ENCODE results near the gene ADH4.
"Not testable (repeated sequence)": the region's sequence is repeated elsewhere in the genome, so short reads cannot be mapped to it uniquely, and the experiment has no call there.

ADH4 gene

DNA sequence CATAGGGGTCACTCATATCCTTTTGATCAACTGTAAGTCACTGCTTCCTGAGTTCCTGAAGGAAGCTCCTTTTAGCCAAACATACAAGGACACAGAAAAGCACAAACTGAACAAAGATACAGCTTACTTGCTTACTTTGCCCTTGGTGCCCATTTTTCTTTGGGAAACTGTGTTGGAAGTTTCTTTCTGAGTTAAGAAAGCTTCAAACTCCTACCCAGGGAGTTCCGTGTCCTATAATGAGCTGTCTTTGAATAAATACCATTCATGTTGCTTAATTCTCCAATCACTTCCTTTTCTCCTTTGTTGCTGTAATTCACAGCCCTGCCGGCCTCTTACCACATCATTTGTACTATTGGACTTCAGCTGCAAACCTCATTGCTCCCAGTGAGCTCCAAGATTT is at the start of gene ADH4:
Gene ADH4, minus strand, starts transcription at position 228 of the 400 bp plus-strand sequence. Its CDS starts 75 bp downstream, at position 153.
- in situ Hi-C loops (cut with HindIII; ENCODE audit: low sequenced_read_pairs), result no loop called here

DNA sequence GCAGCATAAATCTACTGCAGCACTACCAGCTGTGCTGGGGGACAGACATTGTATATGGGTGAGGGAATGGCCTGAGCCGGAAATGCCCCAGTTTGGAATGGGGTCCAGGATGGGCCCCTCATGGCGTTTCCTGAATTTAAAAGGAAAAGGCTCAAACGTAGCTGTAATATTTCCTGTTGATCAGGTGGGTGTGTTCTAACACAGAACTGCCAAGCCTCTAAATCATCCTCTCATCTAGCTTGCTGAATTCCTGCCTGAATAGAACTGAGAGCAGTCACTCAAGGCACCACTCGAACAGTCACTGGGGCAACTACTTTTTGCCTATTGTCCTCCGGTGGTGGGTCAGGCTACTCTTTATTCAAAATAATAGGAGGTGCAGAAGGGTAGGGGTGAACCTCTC is 46.2 kb upstream of the ADH4 start:
- in situ Hi-C loops (cut with HindIII; ENCODE audit: low sequenced_read_pairs), result no loop called here

DNA sequence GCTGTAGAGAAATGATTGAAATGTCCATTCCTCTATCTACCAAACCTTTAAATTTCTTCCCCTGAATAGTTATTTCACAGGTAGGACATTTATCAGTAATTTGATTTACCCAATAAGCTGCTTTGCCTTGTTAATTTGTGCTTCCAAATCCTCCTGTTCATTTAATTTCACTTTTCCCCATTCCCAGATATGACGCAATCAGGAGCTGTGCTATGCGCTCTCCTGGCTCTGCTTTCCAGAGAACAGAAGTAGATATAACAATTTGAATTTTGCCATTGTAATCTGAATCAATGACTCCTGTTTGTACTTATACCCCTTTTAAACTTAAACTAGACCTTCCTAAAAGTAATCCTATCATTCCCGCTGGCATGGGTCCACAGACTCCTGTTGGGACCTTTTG is 45.8 kb upstream of the ADH4 start:
- in situ Hi-C loops (cut with HindIII; ENCODE audit: low sequenced_read_pairs), result not testable (repeated sequence)

DNA sequence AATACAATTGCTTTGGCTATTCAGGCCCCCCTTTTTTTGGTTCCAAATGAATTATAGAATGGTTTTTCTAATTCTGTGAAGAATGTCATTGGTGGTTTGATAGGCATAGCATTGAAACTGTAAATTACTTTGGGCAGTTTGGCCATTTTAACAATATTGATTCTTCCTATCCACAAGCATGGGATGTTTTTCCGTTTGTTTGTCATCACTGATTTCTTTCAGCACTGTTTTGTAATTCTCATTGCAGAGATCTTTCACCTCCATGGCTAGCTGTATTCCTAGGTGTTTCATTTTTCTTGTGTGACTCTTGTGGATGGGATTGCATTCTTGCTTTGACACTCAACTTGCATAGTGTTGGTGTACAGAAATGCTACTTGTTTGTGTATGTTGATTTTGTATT is 41.9 kb upstream of the ADH4 start:
- in situ Hi-C loops (cut with HindIII; ENCODE audit: low sequenced_read_pairs), result no loop called here

DNA sequence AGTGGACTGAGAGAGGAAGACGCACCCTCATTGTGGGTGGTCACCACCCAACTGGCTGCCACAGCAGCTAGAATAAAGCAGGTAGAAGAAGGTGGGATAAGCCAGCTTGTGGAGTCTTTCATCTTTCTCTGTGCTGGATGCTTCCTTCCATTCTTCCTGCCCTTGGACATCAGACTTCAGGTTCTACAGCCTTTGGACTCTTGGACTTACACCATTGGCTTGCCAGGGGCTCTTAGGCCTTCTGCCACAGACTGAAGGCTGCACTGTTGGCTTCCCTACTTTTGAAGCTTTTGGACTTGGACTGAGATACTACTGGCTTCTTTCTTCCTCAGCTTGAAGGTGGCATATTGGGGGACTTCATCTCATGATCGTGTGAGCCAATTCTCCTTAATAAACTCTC is 41.5 kb upstream of the ADH4 start:
- in situ Hi-C loops (cut with HindIII; ENCODE audit: low sequenced_read_pairs), result no loop called here

DNA sequence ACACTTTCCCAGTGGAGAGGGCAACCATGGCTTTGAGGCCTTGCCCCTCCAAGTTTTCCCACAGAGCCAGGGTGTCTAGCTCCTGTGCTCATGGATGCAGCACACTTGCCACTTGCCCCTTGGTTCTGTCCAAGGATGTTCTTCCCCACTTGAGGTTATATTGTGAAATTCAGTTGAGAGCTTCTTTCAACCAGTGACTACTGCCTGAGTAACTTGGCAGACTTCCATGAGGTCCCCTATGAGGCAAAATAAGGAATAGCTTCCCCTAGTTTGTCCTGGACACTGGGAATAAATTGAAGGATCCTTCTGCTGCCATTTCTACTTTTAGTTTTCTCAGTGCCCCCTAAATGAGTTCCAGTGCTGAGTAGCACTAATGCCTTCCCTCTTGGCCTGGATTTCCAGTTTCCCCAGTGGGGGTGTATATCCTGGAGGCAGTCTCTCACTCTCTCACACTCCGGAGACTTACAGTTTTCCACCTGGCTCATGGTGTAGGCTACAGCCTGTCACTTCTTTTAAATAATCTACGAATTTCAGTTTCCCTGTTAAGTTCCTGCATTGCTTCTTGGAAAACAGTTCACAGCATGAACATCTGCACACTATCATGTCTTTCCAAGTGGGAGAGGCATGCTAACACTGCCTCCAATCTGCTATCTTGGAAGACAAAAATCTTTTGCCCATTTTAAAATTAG is 36.4 kb upstream of the ADH4 start:
- in situ Hi-C loops (cut with HindIII; ENCODE audit: low sequenced_read_pairs), result no loop called here

DNA sequence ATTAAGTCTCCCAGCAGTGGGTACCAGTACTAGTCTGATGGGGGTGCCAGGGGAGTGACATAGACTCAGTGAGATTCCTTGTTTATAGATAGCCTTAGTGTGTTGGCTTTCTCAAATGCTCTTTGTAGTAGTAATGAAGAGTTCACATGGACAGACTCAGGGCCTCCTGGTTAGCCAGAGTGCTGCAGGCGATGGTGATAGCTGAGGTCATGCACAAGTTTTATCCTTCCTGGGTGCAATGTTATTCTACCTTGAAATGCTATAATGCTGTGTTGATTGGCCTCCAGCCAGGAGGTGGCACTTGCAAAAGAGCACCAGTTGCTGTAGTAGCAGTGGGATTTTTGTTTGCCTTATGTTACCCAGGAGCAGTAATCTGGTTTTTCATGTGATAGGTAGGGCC is 35.5 kb upstream of the ADH4 start:
- in situ Hi-C loops (cut with HindIII; ENCODE audit: low sequenced_read_pairs), result no loop called here

DNA sequence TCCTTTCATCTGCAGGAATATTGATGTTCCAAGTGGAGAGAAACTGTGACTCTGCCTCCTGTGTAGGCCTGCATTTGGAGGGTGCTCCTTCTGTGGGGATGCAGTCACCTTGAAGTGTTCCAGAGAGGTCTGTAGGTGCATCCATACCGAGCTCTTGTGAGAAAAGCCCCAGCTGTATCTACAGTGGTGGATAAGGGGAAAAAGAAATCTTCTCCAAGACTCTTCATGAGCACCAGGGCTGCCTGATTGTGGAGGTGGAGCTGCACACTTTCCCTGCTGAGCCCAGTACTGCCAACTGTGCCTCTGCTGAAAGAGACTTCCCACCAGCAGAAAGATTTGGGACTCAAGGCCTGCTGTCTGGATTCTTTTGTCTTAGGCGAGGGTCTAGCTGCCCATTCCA is 35.1 kb upstream of the ADH4 start:
- in situ Hi-C loops (cut with HindIII; ENCODE audit: low sequenced_read_pairs), result no loop called here

DNA sequence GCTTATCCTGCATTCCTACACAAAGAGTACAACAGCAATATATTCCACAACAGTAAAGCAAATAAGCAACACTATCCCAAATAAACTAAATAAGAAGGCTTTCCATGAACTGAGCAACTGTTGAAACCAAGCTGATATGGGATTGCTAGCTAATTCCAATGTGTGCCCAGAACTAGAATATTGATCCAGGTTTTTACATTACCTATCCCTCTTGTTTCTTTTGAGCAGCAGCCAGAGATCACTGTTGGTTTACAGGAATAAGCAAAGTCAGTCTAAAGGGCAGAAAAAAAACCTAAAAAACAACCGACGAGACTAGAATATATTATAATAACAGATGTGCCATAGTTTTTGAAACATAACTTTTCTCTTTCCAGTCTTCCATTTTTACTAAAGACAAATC is 22.4 kb upstream of the ADH4 start:
- in situ Hi-C loops (cut with HindIII; ENCODE audit: low sequenced_read_pairs), result no loop called here

DNA sequence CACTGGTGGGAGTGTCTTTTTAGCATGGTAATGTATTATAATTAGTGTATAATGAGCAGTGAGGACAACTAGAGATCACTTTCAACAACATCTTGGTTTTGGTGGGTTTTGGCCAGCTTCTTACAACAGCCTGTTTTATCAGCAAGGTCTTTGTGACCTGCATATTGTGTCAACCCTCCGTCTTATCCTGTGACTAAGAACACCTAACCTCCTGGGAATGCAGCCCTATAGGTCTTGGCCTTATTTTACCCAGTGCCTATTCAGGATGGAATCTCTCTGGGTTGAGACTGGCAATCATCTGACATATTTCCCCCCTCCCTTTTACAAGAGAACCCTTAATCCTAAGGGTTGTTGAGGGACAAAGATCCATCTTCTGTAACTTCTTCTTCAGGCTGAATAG is 21.9 kb upstream of the ADH4 start:
- in situ Hi-C loops (cut with HindIII; ENCODE audit: low sequenced_read_pairs), result no loop called here

DNA sequence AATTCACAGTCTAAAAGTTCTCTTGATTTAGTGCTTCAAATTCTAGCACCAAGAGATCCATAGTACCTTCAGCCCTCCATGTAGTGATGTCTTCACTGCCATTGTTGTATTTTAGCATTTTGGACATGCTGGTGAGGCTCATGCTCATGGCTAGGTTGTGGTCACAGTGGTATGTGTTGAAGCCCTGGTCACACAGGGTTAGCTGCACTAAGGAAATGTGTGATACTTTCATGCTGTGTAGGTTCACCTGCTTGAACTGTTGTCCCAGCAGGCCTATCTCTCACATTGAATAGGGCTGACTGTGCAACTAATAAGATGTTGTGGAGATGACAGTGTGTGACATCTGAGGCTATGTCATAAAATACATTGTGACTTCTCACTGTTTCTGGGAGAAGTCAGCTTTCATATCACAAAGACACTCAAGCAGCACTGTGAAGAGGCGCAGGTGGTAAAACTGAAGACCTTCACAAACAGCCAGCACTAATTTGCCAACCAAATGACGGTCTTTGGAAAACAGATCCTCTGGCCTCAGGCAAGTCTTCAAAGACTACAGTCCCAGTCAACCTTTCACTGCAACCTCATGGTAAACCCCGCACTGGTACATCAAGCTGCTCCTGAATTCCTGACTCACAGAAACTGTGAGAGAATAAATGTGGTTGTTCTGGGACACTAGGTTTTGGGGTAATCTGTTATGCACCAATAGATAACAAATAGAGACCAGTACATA is 17.4 kb upstream of the ADH4 start:
- in situ Hi-C loops (cut with HindIII; ENCODE audit: low sequenced_read_pairs), result no loop called here

DNA sequence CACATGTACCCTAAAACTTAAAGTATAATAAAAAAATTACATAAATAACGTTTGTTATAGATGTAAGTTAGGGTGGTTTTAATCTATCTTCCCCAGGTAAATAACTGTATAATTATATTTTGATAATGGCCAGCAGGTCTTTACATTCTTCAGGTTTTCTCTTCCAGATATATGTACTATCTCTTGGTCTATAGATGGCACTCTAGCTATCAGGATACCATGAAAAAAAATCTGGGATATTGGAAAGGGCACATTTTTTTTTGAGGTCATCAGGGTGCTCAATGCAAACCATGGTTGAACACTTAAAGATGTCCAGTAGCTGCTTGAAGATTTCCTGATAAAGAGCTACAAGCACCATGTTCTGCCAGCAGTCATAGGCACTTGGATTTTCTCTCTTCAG is 15.6 kb upstream of the ADH4 start:
- in situ Hi-C loops (cut with HindIII; ENCODE audit: low sequenced_read_pairs), result no loop called here

DNA sequence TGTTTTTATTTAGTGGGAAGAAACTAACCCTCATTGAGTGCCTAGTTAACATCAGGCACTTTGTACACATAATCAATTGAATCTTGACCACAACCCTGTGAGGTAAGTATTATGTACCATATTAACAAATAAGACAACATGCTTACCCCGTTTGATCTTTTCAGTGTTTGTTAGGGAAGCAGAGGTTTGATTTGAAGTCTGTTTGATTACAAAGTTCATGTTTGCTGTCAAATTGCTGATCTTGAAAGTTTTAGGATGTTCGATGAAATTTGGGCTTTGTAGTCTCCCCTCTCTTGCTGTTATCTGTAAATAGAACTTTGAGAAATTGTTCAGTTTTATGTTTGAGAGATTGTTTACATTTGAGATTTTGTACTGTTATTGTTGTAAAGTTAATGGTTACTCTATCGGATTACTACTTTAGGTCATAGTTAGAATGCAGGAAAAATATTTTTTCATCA is 13.4 kb upstream of the ADH4 start:
- in situ Hi-C loops (cut with HindIII; ENCODE audit: low sequenced_read_pairs), result no loop called here

DNA sequence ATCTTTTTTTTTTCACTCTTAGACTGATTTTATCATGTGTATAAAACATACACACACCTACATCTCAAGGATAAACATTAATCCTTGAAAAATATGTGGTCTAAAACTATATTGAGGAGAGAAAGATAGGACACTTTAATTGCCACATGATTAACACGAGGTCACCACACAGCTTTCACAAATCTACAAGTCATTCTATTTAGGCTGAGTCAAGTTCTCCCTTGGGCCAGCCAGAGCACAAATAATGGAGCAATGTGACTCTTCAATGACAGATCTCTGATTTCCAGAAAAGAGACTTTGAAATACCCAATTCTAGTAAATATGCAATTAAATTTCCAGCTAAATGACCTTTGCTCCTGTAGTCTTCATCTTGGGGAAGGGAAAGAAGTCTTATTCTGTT is 12.9 kb upstream of the ADH4 start:
- in situ Hi-C loops (cut with HindIII; ENCODE audit: low sequenced_read_pairs), result no loop called here

DNA sequence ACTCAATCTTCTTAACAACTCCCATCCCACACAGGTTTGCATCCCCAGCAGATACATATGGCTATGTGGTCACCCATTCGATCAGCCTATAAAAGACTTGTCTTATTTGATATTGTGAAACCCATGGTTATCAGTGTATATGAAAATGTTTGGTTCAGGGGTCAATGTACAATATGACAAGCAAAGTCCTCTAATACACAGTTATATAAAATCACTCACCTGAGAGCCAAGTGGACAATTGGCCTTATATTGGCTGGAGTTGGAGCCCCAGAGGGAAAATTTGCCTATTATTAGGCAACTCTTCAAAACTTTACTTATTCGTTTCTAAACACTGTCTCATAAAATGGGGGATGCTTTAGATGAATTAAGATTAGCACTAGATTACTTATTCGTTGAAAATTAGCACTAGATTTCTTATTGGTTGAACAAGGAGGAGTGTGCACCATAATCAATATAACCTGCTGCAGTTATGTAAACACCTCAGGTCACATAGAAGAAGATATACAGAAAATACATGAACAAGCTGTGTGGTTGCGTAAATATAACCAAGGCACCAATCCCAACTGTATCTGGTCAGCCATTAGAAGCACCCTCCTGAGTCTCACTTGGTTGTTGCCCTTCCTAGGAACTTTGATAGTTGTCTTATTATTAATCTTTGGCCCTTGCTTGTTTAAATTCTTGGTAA is 10.7 kb upstream of the ADH4 start:
- in situ Hi-C loops (cut with HindIII; ENCODE audit: low sequenced_read_pairs), result no loop called here

DNA sequence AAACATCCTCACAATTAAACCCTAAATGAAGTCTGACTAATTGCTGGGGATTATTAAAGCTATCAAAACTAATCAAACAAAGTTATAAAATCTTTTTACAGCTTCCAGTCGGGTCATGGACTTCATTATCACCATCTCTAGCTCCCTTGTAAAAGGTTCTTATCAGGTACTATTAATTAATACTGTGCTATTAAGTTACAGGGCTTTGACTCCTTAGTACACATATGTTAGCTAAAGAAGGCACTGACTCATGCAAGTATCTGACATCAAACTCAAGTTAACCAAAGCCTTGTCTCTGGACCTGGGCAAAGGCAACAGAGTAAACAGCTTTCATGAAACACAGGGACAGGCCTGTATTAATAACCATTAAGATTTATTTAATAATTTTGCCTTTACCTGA is 7.9 kb upstream of the ADH4 start:
- in situ Hi-C loops (cut with HindIII; ENCODE audit: low sequenced_read_pairs), result no loop called here

DNA sequence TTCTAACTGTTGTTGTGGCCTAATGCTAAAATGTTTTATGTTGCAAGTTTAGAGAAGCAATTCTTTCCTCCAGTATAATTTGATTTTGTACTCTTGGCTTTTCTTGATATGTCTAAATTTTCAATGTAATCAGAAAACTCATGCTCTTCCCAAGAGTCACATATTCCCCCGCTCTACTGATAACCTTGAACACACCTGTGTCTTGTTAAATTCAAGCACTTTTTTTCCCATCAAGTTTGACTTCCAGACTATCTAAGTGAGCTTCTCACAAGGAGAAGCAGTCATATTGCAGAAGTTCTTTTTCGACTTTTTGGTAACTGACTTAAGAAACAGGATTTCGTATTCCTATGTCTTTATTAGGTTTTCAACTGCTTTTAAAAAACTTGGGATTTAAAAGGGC is 7.4 kb upstream of the ADH4 start:
- in situ Hi-C loops (cut with HindIII; ENCODE audit: low sequenced_read_pairs), result no loop called here

DNA sequence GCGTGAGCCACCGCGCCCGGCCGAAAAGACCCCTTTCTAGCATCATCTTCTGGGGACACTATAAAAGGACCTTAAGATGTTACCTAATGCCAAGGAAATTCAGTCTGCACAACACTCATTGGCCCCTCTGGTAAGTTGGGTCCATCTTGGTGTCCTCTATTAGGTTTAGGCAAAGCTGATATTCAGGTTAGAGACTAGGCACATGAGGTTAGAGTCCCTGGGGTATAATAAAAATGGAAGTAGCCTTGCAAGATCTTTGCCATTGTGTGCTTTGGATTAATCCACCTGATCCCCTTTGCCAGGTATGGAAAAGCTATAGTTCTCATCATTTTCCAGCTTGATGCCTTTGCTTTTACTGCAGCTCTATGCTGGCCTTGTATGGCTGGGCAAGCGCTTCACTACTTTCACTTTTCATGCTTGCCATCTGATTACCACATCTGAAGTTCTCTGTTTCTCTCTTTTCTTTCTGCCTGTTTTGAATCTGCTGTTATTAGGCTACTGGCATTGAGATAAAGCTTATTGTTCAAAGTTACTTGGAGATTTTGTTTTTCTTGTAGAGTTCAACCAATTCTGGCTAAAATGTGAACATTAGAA is 5.4 kb upstream of the ADH4 start:
- in situ Hi-C loops (cut with HindIII; ENCODE audit: low sequenced_read_pairs), result no loop called here

DNA sequence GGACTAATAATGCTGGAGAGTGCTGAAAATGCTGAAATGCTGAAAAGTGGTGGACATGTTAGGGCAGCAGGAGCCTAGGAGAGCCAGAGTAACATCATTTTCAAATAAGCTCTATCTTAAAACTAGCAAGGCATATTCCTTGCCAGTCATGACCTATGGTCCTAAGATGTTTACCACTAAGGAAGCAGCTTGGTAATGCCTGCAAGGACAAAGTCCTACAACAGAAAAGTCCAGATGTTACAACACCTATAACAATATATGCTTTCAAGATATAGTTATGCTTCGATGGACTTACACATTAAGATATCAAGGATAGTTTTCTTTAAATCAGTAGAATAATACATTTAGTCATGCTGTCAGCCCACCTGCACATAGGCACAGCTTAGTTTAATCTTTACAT is 4.5 kb upstream of the ADH4 start:
- in situ Hi-C loops (cut with HindIII; ENCODE audit: low sequenced_read_pairs), result no loop called here

DNA sequence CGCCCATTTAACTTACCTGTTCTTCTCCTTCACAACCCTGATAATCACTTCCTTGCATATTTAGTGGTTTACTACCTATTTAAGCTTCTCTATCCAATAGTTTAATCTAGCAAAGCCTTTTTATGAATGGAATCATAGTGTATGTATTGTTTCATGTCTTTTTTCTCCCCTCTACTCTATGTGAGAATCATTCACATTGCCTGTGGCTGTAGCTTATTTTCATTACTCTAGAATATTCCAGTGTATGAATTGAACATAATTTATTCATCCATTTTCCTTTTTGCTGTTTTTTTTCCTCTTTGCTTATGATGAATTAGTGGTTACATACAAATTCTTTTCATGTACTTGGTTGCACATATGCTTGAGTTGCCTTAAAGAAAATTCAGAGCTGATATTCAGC is 490 bp upstream of the ADH4 start:
- in situ Hi-C loops (cut with HindIII; ENCODE audit: low sequenced_read_pairs), result no loop called here

DNA sequence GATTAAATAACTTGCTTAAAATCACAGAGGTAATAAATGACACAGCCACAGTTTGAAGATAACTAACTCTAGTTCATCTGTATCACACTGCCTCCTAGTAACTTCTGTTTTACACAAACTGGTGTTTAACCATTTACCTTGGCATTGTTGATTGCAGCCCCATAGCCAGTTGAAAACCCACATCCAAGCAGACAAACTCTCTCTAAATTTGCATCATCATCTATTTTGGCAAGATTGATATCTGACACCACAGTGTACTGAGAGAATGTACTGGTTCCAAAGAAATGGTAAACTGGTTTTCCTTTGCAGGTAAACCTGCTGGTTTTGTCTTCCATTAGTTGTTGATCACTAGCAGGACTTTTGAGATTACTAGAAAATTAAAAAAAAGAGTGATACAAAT is 7.8 kb downstream of the ADH4 start:
- in situ Hi-C loops (cut with HindIII; ENCODE audit: low sequenced_read_pairs), result no loop called here
